K562 (cell line): ENCODE data around the gene PLA2G15. TPM values are rescaled to one million over a fixed set of nuclear protein-coding genes. Genes with fewer than 3 reads are reported as not detected.
A peak's percentile ranks its signal among the peaks of the same experiment; 100 is the strongest.

Experiments used
- ATF4 ChIP-seq: fragments of 450-650 bp; formaldehyde crosslinking; IDR thresholded peaks from 2 replicates; pipeline ENCODE4 v1.4.0; 2022; ENCODE audit warnings: mild to moderate bottlenecking, moderate library complexity
- BHLHE40 ChIP-seq: IDR thresholded peaks from 2 replicates; pipeline ENCODE4 v1.6.1; 2011; ENCODE audit warnings: low read length, improper control_type of control experiment
- CBFA2T2 ChIP-seq: fragments of 450-650 bp; conservative IDR thresholded peaks from 2 replicates; pipeline ENCODE4 v1.6.1; 2017; ENCODE audit warnings: mild to moderate bottlenecking
- CBX3 ChIP-seq, 2 experiments: IDR thresholded peaks; 1 replicate in 1 of 2; 2 replicates in 1 of 2; pipeline ENCODE4 v1.6.1; 2012; ENCODE audit warnings: inconsistent platforms in 2 of 2, low read length in 2 of 2, borderline replicate concordance in 1 of 2, control low read depth in 1 of 2
- CBX8 ChIP-seq: fragments of 200-600 bp; sonication (generic); IDR thresholded peaks from 2 replicates; pipeline ENCODE4 v1.6.1; 2012; ENCODE audit warnings: borderline replicate concordance, mixed run types, low read depth, mild to moderate bottlenecking, moderate library complexity, mixed read lengths, low read length, control low read depth, inconsistent platforms; ENCODE audit not compliant: poor library complexity, severe bottlenecking; ENCODE audit errors: extremely low read depth
- EHMT2 ChIP-seq: fragments of 450-650 bp; IDR thresholded peaks from 2 replicates; pipeline ENCODE4 v1.6.1; 2018; ENCODE audit warnings: antibody characterized with exemption
- FIP1L1 ChIP-seq: fragments of 200-400 bp; formaldehyde crosslinking; IDR thresholded peaks from 2 replicates; pipeline ENCODE4 v1.6.1; 2018; ENCODE audit warnings: mild to moderate bottlenecking, low read depth, low read length; ENCODE audit not compliant: poor library complexity, severe bottlenecking
- FOXP1 ChIP-seq: sonication (generic); formaldehyde crosslinking; IDR thresholded peaks from 2 replicates; pipeline ENCODE4 v1.8.0; 2022; ENCODE audit warnings: mild to moderate bottlenecking, missing genetic modification reagents
- GABPB1 ChIP-seq: sonication (generic); formaldehyde crosslinking; IDR thresholded peaks from 2 replicates; pipeline ENCODE4 v1.8.0; 2022; ENCODE audit warnings: mild to moderate bottlenecking, missing genetic modification reagents
- GATA2 ChIP-seq: sonication (generic); formaldehyde crosslinking; IDR thresholded peaks from 2 replicates; pipeline ENCODE4 v1.4.0; 2020; ENCODE audit warnings: mild to moderate bottlenecking, missing genetic modification reagents
- HNRNPUL1 ChIP-seq: fragments of 200-400 bp; formaldehyde crosslinking; IDR thresholded peaks from 2 replicates; pipeline ENCODE4 v1.6.1; 2017; ENCODE audit warnings: low read length
- MBD2 ChIP-seq: sonication (generic); IDR thresholded peaks from 2 replicates; pipeline ENCODE4 v1.6.1; 2016; ENCODE audit warnings: low read depth, borderline replicate concordance
- MLLT1 ChIP-seq, 2 experiments: fragments of 450-650 bp; IDR thresholded peaks; 2 replicates each; pipeline ENCODE4 v1.6.1; 2016
- MTA3 ChIP-seq: fragments of 450-650 bp; formaldehyde crosslinking; IDR thresholded peaks from 2 replicates; pipeline ENCODE4 v1.6.1; 2017; ENCODE audit warnings: mild to moderate bottlenecking, borderline replicate concordance
- NCOA2 ChIP-seq, 2 experiments: fragments of 450-650 bp; IDR thresholded peaks; 2 replicates each; pipeline ENCODE4 v1.6.1; 2018; ENCODE audit warnings: mild to moderate bottlenecking in 2 of 2, moderate library complexity in 1 of 2; ENCODE audit not compliant: partially characterized antibody in 2 of 2
- PHB2 ChIP-seq: fragments of 450-650 bp; IDR thresholded peaks from 2 replicates; pipeline ENCODE4 v1.6.1; 2017; ENCODE audit warnings: low read depth
- PRPF4 ChIP-seq: fragments of 200-400 bp; formaldehyde crosslinking; IDR thresholded peaks from one replicate; pipeline ENCODE4 v1.6.1; 2017; ENCODE audit warnings: low read length, low read depth, mild to moderate bottlenecking; ENCODE audit not compliant: insufficient read depth, poor library complexity, severe bottlenecking
- RUNX1 ChIP-seq: sonication (generic); IDR thresholded peaks from 2 replicates; pipeline ENCODE4 v1.6.1; 2016; ENCODE audit warnings: antibody characterized with exemption, low read depth
- SMAD4 ChIP-seq: fragments of 250-450 bp; sonication (Bioruptor Pico); conservative IDR thresholded peaks from 2 replicates; pipeline ENCODE4 v1.8.0; 2021; ENCODE audit warnings: inconsistent platforms, mild to moderate bottlenecking, moderate library complexity
- SRSF7 ChIP-seq: fragments of 200-400 bp; formaldehyde crosslinking; optimal IDR thresholded peaks from 2 replicates; pipeline ENCODE3; 2017; ENCODE audit warnings: mild to moderate bottlenecking, low read depth, low read length
- ZNF12 ChIP-seq: sonication (generic); formaldehyde crosslinking; IDR thresholded peaks from 2 replicates; pipeline ENCODE4 v1.4.0; 2020; ENCODE audit warnings: mild to moderate bottlenecking, missing genetic modification reagents
- ZNF133 ChIP-seq: fragments of 250-450 bp; sonication (Bioruptor Pico); IDR thresholded peaks from 2 replicates; pipeline ENCODE4 v1.4.0; 2020; ENCODE audit warnings: mild to moderate bottlenecking
- ZNF316 ChIP-seq: fragments of 450-650 bp; IDR thresholded peaks from 2 replicates; pipeline ENCODE4 v1.6.1; 2016
- polyA plus RNA-seq, 8 experiments: library from polyadenylated mRNA; depleted of rRNA in 4 of 8; stranded (reverse) in 5 of 8; unstranded in 3 of 8; fragments of >200 nt; fragmentation: Nextera tagmentation in 2 of 8; fragmentation: Illumina TruSeq in 1 of 8; extraction: Ambion mirVana in 2 of 8; extraction: Trizol in 1 of 8; gene quantifications; 2 replicates each; pipeline versions ENCODE4 v1.2.1 to v1.2.3, GENCODE V29; 2011 to 2014; ENCODE audit warnings: inconsistent platforms in 1 of 8, missing spikeins in 1 of 8
- total RNA-seq, 7 experiments: library from RNA; depleted of rRNA in 6 of 7; stranded (reverse); fragments of >200 nt in 6 of 7; fragmentation: Illumina TruSeq in 2 of 7; extraction: Trizol in 2 of 7; gene quantifications; 2 replicates each; pipeline versions ENCODE4 v1.2.1 to v1.2.3, GENCODE V29; 2011 to 2021; ENCODE audit warnings: low replicate concordance in 1 of 7
- TF ChIP-seq, protein P1 (sequence below): sonication (generic); formaldehyde crosslinking; IDR thresholded peaks from 2 replicates; pipeline ENCODE4 v1.8.0; 2022; ENCODE audit warnings: missing genetic modification reagents, mild to moderate bottlenecking, borderline replicate concordance

The PLA2G15 gene
- total and polyA plus RNA-seq, 9 of the 15 experiments (the other 6 are each of a cell fraction or from before 2014, with no cell fraction given) = 0.42 to 8.6 (median 4.8) TPM

DNA sequence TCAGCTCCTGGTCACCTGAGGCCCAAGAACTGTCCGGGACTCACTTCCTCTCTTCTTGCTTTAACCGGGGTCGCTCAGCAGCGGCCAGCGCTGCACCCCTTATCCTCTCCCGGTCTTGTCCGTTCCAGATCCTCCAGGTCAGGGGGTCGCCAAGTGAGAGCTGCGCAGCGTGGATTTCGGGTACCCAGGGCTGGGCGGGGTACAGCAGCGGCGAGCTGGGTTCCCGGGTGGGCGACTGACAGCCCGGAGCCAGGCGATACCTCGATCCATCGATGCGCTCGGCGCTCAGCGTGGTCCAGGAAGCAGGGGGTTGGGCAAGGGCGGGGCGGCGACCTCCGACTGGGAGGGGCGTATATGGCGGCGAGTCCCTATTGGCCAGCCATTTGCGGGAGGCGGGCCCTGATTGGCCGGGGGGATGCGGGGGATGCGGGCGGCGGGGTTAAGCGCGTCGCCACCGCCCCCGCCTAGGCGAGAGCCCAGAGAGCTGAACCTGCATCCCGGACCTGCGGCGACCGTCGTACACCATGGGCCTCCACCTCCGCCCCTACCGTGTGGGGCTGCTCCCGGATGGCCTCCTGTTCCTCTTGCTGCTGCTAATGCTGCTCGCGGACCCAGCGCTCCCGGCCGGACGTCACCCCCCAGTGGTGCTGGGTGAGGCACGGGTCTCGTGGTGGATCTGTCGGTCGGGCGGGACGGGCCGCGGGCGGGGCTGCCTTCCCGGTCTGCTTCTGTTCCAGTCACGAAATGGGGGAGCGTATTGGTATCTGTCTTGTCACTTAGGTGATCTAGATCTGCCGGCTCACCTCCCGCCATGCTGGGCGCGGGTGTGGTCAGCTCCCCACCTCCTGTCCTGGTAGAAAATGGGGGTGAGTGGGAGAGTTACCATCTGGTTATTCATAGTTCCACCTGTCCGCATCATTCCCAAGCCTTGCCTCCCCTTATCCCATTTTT, at the start of gene PLA2G15 (continued):
- TF ChIP-seq, protein P1, sequence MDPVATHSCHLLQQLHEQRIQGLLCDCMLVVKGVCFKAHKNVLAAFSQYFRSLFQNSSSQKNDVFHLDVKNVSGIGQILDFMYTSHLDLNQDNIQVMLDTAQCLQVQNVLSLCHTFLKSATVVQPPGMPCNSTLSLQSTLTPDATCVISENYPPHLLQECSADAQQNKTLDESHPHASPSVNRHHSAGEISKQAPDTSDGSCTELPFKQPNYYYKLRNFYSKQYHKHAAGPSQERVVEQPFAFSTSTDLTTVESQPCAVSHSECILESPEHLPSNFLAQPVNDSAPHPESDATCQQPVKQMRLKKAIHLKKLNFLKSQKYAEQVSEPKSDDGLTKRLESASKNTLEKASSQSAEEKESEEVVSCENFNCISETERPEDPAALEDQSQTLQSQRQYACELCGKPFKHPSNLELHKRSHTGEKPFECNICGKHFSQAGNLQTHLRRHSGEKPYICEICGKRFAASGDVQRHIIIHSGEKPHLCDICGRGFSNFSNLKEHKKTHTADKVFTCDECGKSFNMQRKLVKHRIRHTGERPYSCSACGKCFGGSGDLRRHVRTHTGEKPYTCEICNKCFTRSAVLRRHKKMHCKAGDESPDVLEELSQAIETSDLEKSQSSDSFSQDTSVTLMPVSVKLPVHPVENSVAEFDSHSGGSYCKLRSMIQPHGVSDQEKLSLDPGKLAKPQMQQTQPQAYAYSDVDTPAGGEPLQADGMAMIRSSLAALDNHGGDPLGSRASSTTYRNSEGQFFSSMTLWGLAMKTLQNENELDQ (CRISPR knock-in tag) = 0 out of 2 replicates have a peak, but pooled peaks have one; percentile 38
- TF ChIP-seq GABPB1 (peak; percentile 72), SRSF7 (no peak), PRPF4 (no peak), FOXP1 (CRISPR knock-in tag) (peak; percentile 72; the same call in 1 of the 2 replicates), MLLT1 (IDR thresholded peaks at IDR 0.05) (peak; percentile 66 to 100; a peak in 3 of 4 replicates), RUNX1 (no peak), ZNF316 (no peak), MBD2 (peak; percentile 77), HNRNPUL1 (no peak), ZNF133 (CRISPR knock-in tag) (no peak), PHB2 (no peak), BHLHE40 (peak; percentile 0; the same call in 1 of the 2 replicates), SMAD4 (CRISPR knock-in tag) (peak; percentile 74; the same call in 1 of the 2 replicates), GATA2 (CRISPR knock-in tag) (no peak; the same call in 1 of the 2 replicates), MTA3 (no peak; the same call in 1 of the 2 replicates), CBX3 (IDR thresholded peaks at IDR 0.05; ENCODE audit: borderline replicate concordance in 1 of 2, low read length in 2 of 2) (no peak; a peak in 1 of 3 replicates), CBFA2T2 (no peak), ZNF12 (CRISPR knock-in tag) (no peak), ATF4 (CRISPR knock-in tag) (no peak), CBX8 (no peak), NCOA2 (IDR thresholded peaks at IDR 0.05; ENCODE audit: partially characterized antibody in 2 of 2) (no peak), EHMT2 (no peak), FIP1L1 (peak; percentile 39)
